SIG-M5 treated with dmso at 0.1 percent for 504 hours (cell line): ENCODE data around the gene B4GALT6.
A peak's percentile ranks its signal among the peaks of the same experiment; 100 is the strongest.

Experiments
- DNase-seq: peaks from one replicate; lab custom pipeline; 2025; ENCODE audit not compliant: unreplicated experiment; lab: John Stamatoyannopoulos, UW

B4GALT6 gene

GRCh38 chr18:31660763-31661162 is 23.6 kb downstream of the B4GALT6 start:
- no peak for DNase-seq

- DNase-seq: no peak
Measured at GRCh38 chr18:31659576-31660177, 24.7 kb downstream of the B4GALT6 start.

- no peak for DNase-seq
Measured at GRCh38 chr18:31658670-31659575, 25.5 kb downstream of the B4GALT6 start.

GRCh38 chr18:31657823-31658669 is 26.3 kb downstream of the B4GALT6 start:
- no peak for DNase-seq

- DNase-seq: no peak
Measured at GRCh38 chr18:31656754-31657153, 27.6 kb downstream of the B4GALT6 start.

GRCh38 chr18:31655354-31655753 is 29.0 kb downstream of the B4GALT6 start:
- DNase-seq: no peak

- no peak for DNase-seq
Measured at GRCh38 chr18:31652877-31653276, 31.5 kb downstream of the B4GALT6 start.

- DNase-seq: peak; percentile 13
Measured at GRCh38 chr18:31652357-31652756, 32.0 kb downstream of the B4GALT6 start.

- no peak for DNase-seq
Measured at GRCh38 chr18:31651369-31651768, 33.0 kb downstream of the B4GALT6 start.

GRCh38 chr18:31649978-31650719 is 34.2 kb downstream of the B4GALT6 start:
- no peak for DNase-seq

GRCh38 chr18:31649449-31649848 is 34.9 kb downstream of the B4GALT6 start:
- DNase-seq: no peak

- no peak for DNase-seq
Measured at GRCh38 chr18:31648966-31649429, 35.4 kb downstream of the B4GALT6 start.

GRCh38 chr18:31648458-31648857 is 35.9 kb downstream of the B4GALT6 start:
- no peak for DNase-seq

GRCh38 chr18:31647127-31647753 is 37.1 kb downstream of the B4GALT6 start:
- DNase-seq: no peak

- no peak for DNase-seq
Measured at GRCh38 chr18:31646332-31647126, 37.9 kb downstream of the B4GALT6 start.

GRCh38 chr18:31645411-31645810 is 39.0 kb downstream of the B4GALT6 start:
- no peak for DNase-seq

- no peak for DNase-seq
Measured at GRCh38 chr18:31643003-31643402, 41.4 kb downstream of the B4GALT6 start.

- DNase-seq: no peak
Measured at GRCh38 chr18:31637445-31637844, 46.9 kb downstream of the B4GALT6 start.

GRCh38 chr18:31636387-31636786 is 48.0 kb downstream of the B4GALT6 start:
- no peak for DNase-seq
